GM21717 (cell line): Measurements from ENCODE around the gene VARS2.
"Not testable (repeated sequence)": the region's sequence is repeated elsewhere in the genome, so short reads cannot be mapped to it uniquely, and the experiment has no call there.

ENCODE experiments used
- ATAC-seq: cut with Tn5 transposase; IDR thresholded peaks from one replicate; pipeline ENCODE4 v1.9.1; 2021; ENCODE audit warnings: mild to moderate bottlenecking, moderate library complexity; ENCODE audit not compliant: unreplicated experiment

The VARS2 gene

DNA sequence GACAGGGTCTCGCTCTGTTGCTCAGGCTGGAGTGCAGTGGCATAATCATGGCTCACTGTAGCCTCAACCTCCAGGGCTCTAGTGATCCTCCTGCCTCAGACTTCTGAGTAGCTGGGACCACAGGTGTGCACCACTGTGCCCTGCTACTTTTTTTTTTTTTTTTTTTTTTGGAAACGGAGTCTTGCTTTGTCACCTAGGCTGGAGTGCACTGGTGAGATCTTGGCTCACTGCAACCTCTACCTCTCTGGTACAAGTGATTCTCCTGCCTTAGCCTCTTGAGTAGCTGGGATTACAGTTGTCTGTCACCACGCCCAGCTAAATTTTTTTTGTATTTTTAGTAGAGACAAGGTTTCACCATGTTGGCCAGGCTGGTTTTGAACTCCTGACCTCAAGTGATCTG lies 13.0 kb downstream of the VARS2 start:
- not testable (repeated sequence) for ATAC-seq

- no peak for ATAC-seq
Measured at GRCh38 chr6:30928677-30929076, 14.6 kb downstream of the VARS2 start.

- no peak for ATAC-seq
Measured at GRCh38 chr6:30930506-30930905, 16.5 kb downstream of the VARS2 start.

- no peak for ATAC-seq
Measured at GRCh38 chr6:30931272-30931671, 17.2 kb downstream of the VARS2 start.

GRCh38 chr6:30931969-30932645 lies 18.1 kb downstream of the VARS2 start, which contains the start of gene SFTA2:
Gene SFTA2, minus strand, starts transcription at chr6:30932170. Its CDS starts 74 bp downstream, at chr6:30932096.
- no peak for ATAC-seq

GRCh38 chr6:30932665-30933365 lies 18.8 kb downstream of the VARS2 start:
- no peak for ATAC-seq

DNA sequence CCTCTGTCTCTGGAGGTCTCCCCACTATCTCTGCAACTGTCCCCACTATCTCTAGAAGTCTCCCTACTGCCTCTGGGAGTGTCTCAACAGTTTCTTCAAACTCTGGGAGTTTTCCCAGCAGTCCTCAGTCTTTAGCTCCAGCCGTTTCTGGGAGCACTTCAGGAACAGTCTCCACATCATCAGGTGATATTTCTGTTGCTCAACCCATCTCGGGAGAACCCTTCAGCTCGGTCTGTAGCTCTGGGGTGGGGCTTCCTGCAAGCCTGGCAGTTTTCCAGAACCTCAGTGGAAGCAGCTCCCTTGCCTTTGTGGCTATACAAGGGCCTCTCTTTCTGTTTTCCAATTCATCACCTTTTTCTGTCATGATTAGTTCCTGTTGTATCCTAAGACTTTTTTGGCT lies 21.0 kb downstream of the VARS2 start:
- no peak for ATAC-seq

- no peak for ATAC-seq
Measured at GRCh38 chr6:30937265-30937664, 23.2 kb downstream of the VARS2 start.

GRCh38 chr6:30938730-30939129 lies 24.7 kb downstream of the VARS2 start:
- no peak for ATAC-seq

DNA sequence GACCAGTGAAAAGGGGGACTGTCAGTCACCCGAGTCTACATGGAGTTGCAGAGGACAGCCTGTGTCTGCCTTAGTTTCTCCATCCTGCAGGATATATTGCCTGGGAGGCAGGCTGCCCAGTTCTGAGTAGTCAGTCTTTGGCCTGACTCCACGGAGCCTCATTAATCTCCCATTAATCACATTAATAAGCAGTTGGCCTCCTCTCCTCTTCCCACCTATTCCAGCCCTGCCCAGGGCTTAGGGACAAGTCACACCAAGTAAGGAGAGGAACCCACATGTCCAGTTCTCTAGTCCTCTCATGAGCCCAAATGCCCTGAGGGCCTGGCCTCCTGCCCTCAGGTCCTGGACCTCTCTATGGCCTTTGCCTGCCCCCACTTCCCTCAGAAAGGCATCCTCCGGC lies 25.4 kb downstream of the VARS2 start:
- ATAC-seq = no peak

DNA sequence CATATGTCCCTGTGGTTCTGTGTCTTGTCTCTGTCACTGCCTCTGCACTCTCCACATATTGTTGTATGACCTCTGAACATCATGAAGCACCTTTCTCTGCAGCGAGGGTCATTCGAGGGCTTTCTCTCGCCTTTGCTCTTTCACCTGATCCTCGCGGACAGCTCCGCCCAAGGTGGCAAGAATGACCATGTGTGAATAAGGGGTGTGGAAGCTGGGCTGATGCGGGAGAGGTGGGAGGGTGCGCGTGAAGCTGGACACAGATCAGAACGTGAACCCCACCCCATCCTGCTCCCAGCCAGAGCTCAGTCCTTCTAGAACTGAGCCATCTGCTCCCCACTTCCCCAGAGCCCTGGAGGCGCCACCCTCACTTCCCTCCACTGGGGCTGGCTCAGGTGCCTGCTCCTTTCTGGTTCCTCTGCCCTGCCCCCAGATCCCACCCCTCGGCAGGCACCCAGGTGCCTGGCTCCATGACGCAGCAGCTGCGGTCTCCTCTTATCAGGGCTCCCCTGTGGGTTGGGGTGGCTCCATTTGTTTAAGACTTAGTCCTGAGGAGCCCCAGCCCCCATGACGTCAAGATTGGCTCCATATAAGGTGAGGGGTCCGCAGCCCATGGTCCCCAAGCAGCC lies 26.4 kb downstream of the VARS2 start, which contains the start of gene MUCL3:
MUCL3 (plus strand) TSS at position 613 of the 626 bp plus-strand sequence. CDS start 27 bp downstream, outside the sequence.
- ATAC-seq = no peak

DNA sequence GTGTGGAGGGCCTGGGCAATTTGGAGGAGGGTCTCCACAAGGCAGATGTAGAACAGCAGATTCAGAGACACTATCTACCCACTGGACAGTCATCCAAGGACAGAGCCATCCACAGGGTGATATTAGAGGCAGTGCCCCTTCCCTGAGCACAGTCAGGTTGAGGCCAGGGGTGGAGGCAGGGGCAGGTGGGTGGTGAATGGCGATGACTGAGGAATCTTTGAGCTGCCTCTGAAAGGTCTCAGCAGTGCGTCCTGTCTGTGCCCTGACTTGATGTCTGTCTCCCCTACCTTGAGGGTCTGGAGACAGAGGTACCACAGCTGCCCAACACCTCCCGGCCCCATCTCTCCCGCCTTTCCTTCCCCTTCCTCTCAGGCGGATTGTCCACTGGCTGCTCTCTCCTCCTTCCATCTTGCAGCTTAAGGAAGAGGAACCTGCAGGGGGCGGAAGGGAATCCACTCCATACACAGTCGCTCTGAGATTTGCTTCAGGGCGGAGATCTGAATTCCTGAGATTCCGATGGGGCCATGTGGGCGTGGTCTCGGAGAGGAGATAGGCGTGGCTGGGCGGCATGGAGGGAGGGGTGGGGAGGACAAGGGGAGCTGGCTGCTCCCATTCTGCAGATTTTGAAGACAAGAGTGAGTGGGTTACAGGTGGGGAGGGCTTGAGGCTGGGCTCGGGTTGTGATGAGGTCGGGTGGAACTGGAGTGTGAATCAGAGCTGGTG lies 28.5 kb downstream of the VARS2 start:
- no peak for ATAC-seq

DNA sequence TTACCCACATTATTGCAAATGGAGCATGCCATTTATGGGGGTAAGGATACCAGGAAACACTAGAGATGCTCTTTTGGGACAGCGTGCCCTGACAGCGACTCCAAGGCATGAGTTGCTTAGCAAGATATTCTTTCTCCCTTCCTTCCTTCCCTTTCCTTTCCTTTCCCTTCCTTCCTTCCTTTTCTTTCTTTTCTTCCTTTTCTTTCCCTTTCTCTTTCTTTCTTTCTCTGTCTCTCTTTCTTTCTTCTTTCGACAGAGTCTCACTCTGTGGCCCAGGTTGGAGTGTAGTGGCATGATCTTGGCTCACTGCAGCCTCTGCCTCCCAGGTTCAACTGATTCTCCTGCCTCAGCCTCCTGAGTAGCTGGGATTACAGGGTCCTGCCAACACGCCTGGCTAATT lies 30.0 kb downstream of the VARS2 start:
- no peak for ATAC-seq

GRCh38 chr6:30945281-30945680 lies 31.2 kb downstream of the VARS2 start:
- ATAC-seq = no peak

GRCh38 chr6:30947231-30947630 lies 33.2 kb downstream of the VARS2 start:
- ATAC-seq = no peak

DNA sequence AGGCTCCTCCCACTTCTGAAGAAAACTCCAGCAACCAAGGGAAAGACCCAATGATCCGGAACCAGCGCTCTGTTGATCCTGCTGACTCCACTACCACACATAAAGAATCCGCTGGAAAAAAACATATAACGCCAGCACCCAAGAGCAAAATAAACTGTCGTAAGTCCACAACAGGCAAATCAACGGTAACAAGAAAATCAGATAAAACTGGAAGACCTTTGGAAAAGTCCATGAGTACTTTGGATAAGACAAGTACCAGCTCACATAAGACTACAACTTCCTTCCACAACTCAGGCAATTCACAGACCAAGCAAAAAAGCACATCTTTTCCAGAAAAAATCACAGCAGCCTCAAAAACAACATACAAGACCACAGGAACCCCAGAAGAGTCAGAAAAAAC lies 34.8 kb downstream of the VARS2 start:
- no peak for ATAC-seq

DNA sequence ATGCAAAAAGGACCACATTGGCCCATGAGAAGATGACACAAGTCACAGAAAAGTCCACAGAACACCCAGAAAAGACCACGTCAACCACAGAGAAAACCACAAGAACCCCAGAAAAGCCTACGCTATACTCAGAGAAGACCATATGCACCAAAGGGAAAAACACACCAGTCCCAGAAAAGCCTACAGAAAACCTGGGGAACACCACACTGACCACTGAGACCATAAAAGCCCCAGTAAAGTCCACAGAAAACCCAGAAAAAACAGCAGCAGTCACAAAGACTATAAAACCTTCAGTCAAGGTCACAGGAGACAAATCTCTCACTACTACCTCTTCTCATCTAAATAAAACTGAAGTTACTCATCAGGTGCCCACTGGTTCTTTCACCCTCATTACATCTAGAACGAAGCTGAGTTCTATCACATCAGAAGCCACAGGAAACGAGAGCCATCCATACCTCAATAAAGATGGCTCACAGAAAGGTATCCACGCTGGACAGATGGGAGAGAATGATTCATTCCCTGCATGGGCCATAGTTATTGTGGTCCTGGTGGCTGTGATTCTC lies 38.0 kb downstream of the VARS2 start:
- ATAC-seq = no peak

- no peak for ATAC-seq
Measured at GRCh38 chr6:30954631-30955366, 40.8 kb downstream of the VARS2 start.

DNA sequence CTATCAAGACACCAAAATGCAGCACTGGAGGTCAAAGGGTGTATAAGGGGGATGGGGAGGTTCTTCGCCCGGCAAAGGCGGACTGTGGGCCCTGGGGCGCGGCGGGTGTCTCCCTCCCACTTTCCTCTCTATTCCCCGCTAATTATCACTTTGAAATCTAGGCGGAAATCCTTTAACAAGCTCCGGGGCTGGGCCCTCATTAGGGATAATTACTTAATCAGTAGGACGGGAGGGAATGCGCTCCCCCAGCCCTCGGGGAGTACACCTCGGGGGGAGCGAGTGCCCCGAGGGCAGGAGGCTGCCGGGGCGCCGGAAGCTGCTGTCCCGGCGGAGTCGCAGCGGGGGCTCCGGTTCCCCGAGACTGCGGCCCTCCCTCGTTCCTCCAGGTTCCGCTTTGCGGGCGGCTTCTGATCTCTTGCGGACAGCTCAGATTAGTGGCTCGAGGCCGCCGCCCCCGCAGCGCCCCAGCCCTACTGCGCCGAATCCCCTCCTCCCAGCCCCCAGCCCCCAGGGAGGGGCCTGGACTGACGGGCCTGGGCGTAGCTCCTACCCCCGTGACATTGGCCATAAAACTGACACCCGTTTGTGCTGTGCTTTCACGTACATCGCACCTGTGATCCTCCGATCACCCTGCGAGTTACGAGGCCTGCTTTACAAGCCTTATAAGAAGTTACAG lies 41.5 kb downstream of the VARS2 start:
- ATAC-seq = no peak

GRCh38 chr6:30957716-30958115 lies 43.7 kb downstream of the VARS2 start:
- no peak for ATAC-seq
